ENCODE measurements around the gene SV2B. TPM values are rescaled to one million over a fixed set of nuclear protein-coding genes. Genes with fewer than 3 reads are reported as not detected.

Gene SV2B
- total and polyA plus RNA-seq, 12 donors = 0.16 to 7.5 (median 3.0) TPM

- intact Hi-C loops (cut with DNase I) = no loop called here
- H3K4me3 ChIP-seq = no peak overlapping the region
- DNase-seq = no peak
- H3K27ac ChIP-seq = no peak overlapping the region
- WGBS, 4 donors = 61 to 100% (median 71%) methylated on average over 2 of the region's 2 CpGs
- no peak for TF ChIP-seq POLR2A (IDR thresholded peaks at IDR 0.05)
- TF ChIP-seq, protein P1, sequence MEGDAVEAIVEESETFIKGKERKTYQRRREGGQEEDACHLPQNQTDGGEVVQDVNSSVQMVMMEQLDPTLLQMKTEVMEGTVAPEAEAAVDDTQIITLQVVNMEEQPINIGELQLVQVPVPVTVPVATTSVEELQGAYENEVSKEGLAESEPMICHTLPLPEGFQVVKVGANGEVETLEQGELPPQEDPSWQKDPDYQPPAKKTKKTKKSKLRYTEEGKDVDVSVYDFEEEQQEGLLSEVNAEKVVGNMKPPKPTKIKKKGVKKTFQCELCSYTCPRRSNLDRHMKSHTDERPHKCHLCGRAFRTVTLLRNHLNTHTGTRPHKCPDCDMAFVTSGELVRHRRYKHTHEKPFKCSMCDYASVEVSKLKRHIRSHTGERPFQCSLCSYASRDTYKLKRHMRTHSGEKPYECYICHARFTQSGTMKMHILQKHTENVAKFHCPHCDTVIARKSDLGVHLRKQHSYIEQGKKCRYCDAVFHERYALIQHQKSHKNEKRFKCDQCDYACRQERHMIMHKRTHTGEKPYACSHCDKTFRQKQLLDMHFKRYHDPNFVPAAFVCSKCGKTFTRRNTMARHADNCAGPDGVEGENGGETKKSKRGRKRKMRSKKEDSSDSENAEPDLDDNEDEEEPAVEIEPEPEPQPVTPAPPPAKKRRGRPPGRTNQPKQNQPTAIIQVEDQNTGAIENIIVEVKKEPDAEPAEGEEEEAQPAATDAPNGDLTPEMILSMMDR (IDR thresholded peaks at IDR 0.05) = no peak
- no peaks in the 10 kb centered on the region for H3K36me3 ChIP-seq (replicated peaks in 1 of 2)
- H3K9me3 ChIP-seq (replicated peaks in 1 of 3) = no peaks in the 10 kb centered on the region
- H3K27me3 ChIP-seq = no peaks in the 10 kb centered on the region
- no peaks in the 10 kb centered on the region for H3K4me1 ChIP-seq (replicated peaks in 1 of 2)
Measured at GRCh38 chr15:91243826-91244225, 143.8 kb downstream of the SV2B start.

GRCh38 chr15:91244919-91245318, 144.9 kb downstream of the SV2B start:
- WGBS, 4 donors = 89 to 98% (median 97%) methylated on average over 4 of the region's 4 CpGs
- H3K27ac ChIP-seq = no peak overlapping the region
- no peaks in the 10 kb centered on the region for H3K27me3 ChIP-seq
- DNase-seq = no peak
- no peaks in the 10 kb centered on the region for H3K9me3 ChIP-seq (replicated peaks in 1 of 3)
- TF ChIP-seq POLR2A (IDR thresholded peaks at IDR 0.05) = no peak
- TF ChIP-seq, protein P1 (IDR thresholded peaks at IDR 0.05) = no peak
- intact Hi-C loops (cut with DNase I) = no loop called here
- no peaks in the 10 kb centered on the region for H3K36me3 ChIP-seq (replicated peaks in 1 of 2)
- no peak overlapping the region for H3K4me3 ChIP-seq
- no peaks in the 10 kb centered on the region for H3K4me1 ChIP-seq (replicated peaks in 1 of 2)

GRCh38 chr15:91246998-91247397, 146.9 kb downstream of the SV2B start:
- no peak for TF ChIP-seq POLR2A (IDR thresholded peaks at IDR 0.05)
- TF ChIP-seq, protein P1 (IDR thresholded peaks at IDR 0.05) = no peak
- no peaks in the 10 kb centered on the region for H3K4me1 ChIP-seq (replicated peaks in 1 of 2)
- H3K27ac ChIP-seq = no peak overlapping the region
- WGBS, 4 donors = 32 to 38% (median 35%) methylated on average over 2 of the region's 2 CpGs
- H3K27me3 ChIP-seq = no peaks in the 10 kb centered on the region
- no peaks in the 10 kb centered on the region for H3K9me3 ChIP-seq (replicated peaks in 1 of 3)
- no peaks in the 10 kb centered on the region for H3K36me3 ChIP-seq (replicated peaks in 1 of 2)
- no peak overlapping the region for H3K4me3 ChIP-seq
- intact Hi-C loops (cut with DNase I) = no loop called here
- no peak for DNase-seq

- H3K4me3 ChIP-seq = no peak overlapping the region
- no peaks in the 10 kb centered on the region for H3K9me3 ChIP-seq (replicated peaks in 1 of 3)
- no peak overlapping the region for H3K27ac ChIP-seq
- TF ChIP-seq, protein P1 (IDR thresholded peaks at IDR 0.05) = no peak
- no peak for TF ChIP-seq POLR2A (IDR thresholded peaks at IDR 0.05)
- no peaks in the 10 kb centered on the region for H3K27me3 ChIP-seq
- no peak for DNase-seq
- 90 to 96% (median 94%) methylated on average over 3 of the region's 3 CpGs for WGBS, 4 donors
- H3K4me1 ChIP-seq (replicated peaks in 1 of 2) = no peaks in the 10 kb centered on the region
- no peaks in the 10 kb centered on the region for H3K36me3 ChIP-seq (replicated peaks in 1 of 2)
- intact Hi-C loops (cut with DNase I) = no loop called here
Measured at GRCh38 chr15:91249591-91249990, 149.5 kb downstream of the SV2B start.

Measured in adrenal gland (tissue), 12 donors.